CD14-positive monocyte (primary cell): ENCODE data around the gene GAK. TPM values are rescaled to one million over a fixed set of nuclear protein-coding genes. Genes with fewer than 3 reads are reported as not detected.

Experiments
- DNase-seq, 3 donors: peaks; one replicate each; pipeline ENCODE4 v3.0.0-alpha.2; 2011 to 2022
- H2AFZ ChIP-seq: 2 replicates; pipeline ENCODE4 v1.6.0; 2012; ENCODE audit warnings: mild to moderate bottlenecking, low read depth, low read length, inconsistent platforms; ENCODE audit not compliant: insufficient read depth, poor library complexity, severe bottlenecking
- H3K27ac ChIP-seq, 2 donors: 1 replicate in 1 of 2; 2 replicates in 1 of 2; pipeline ENCODE4 v1.5.1; 2012 to 2013; ENCODE audit warnings: low read length in 2 of 2, control low read depth in 1 of 2, inconsistent platforms in 1 of 2, low read depth in 1 of 2, mild to moderate bottlenecking in 1 of 2
- H3K27me3 ChIP-seq, 2 donors: one replicate each; pipeline versions ENCODE4 v1.6.0 to v1.6.1; 2011 to 2013; ENCODE audit warnings: low read length in 2 of 2; ENCODE audit not compliant: control insufficient read depth in 2 of 2, insufficient read depth in 2 of 2
- H3K36me3 ChIP-seq, 2 donors: replicated peaks in 1 of 2; 1 replicate in 1 of 2; 2 replicates in 1 of 2; pipeline versions ENCODE4 v1.5.1 to v1.6.1; 2012 to 2013; ENCODE audit warnings: low read length in 2 of 2, control low read depth in 1 of 2, inconsistent platforms in 1 of 2, mild to moderate bottlenecking in 1 of 2; ENCODE audit not compliant: insufficient read depth in 2 of 2, control insufficient read depth in 1 of 2
- H3K4me1 ChIP-seq, 2 donors: 1 replicate in 1 of 2; 2 replicates in 1 of 2; pipeline versions ENCODE4 v1.5.1 to v1.6.1; 2012 to 2013; ENCODE audit warnings: low read length in 2 of 2, control low read depth in 1 of 2, inconsistent platforms in 1 of 2, mild to moderate bottlenecking in 1 of 2, moderate library complexity in 1 of 2; ENCODE audit not compliant: insufficient read depth in 2 of 2, control insufficient read depth in 1 of 2
- H3K4me2 ChIP-seq: replicated peaks from 2 replicates; pipeline ENCODE3; 2012; ENCODE audit warnings: low read length, moderate library complexity, mild to moderate bottlenecking; ENCODE audit not compliant: poor library complexity, severe bottlenecking; ENCODE audit errors: extremely low read depth
- H3K4me3 ChIP-seq, 3 experiments: fragments of 200-600 bp in 1 of 3; sonication (generic) in 1 of 3; replicated peaks in 1 of 3; 1 replicate in 2 of 3; 2 replicates in 1 of 3; pipeline ENCODE4 v1.5.1; 2011 to 2013; ENCODE audit warnings: low read length in 3 of 3, mild to moderate bottlenecking in 3 of 3, control low read depth in 2 of 3, low read depth in 2 of 3, inconsistent platforms in 1 of 3, moderate library complexity in 1 of 3
- H3K79me2 ChIP-seq: 2 replicates; pipeline ENCODE4 v1.6.0; 2012; ENCODE audit warnings: mild to moderate bottlenecking, control low read depth, inconsistent platforms, low read length, moderate library complexity; ENCODE audit not compliant: insufficient read depth
- H3K9ac ChIP-seq: 2 replicates; pipeline ENCODE4 v1.6.0; 2017; ENCODE audit warnings: low read length, mild to moderate bottlenecking; ENCODE audit not compliant: insufficient read depth, poor library complexity, severe bottlenecking
- H3K9me3 ChIP-seq, 2 donors: replicated peaks in 1 of 2; 1 replicate in 1 of 2; 2 replicates in 1 of 2; pipeline versions ENCODE4 v1.5.1 to v1.6.1; 2012 to 2013; ENCODE audit warnings: low read length in 2 of 2, control low read depth in 1 of 2; ENCODE audit not compliant: control insufficient read depth in 1 of 2, insufficient read depth in 1 of 2
- H4K20me1 ChIP-seq: 2 replicates; pipeline ENCODE4 v1.6.0; 2012; ENCODE audit warnings: mild to moderate bottlenecking, low read length, control low read depth, moderate library complexity; ENCODE audit not compliant: insufficient read depth
- H3K27ac Mint-ChIP-seq, 7 donors: one replicate each; pipeline ENCODE4 v1.8.0; 2020; ENCODE audit warnings: mild to moderate bottlenecking in 7 of 7, mixed read lengths in 7 of 7, moderate library complexity in 6 of 7, inconsistent platforms in 2 of 7
- H3K27me3 Mint-ChIP-seq, 3 donors: one replicate each; pipeline ENCODE4 v1.8.0; 2021 to 2022; ENCODE audit warnings: low read depth in 3 of 3, mild to moderate bottlenecking in 3 of 3, mixed read lengths in 3 of 3, moderate library complexity in 3 of 3, inconsistent platforms in 1 of 3
- H3K36me3 Mint-ChIP-seq, 2 donors: one replicate each; pipeline ENCODE4 v1.8.0; 2020; ENCODE audit warnings: mixed read lengths in 2 of 2, inconsistent platforms in 1 of 2, mild to moderate bottlenecking in 1 of 2
- H3K4me1 Mint-ChIP-seq: one replicate; pipeline ENCODE4 v1.8.0; 2020; ENCODE audit warnings: mild to moderate bottlenecking, mixed read lengths
- H3K4me3 Mint-ChIP-seq, 2 donors: one replicate each; pipeline ENCODE4 v1.8.0; 2020; ENCODE audit warnings: mild to moderate bottlenecking in 2 of 2, mixed read lengths in 2 of 2, moderate library complexity in 1 of 2
- H3K9me3 Mint-ChIP-seq, 7 donors: one replicate each; pipeline ENCODE4 v1.8.0; 2020 to 2022; ENCODE audit warnings: mixed read lengths in 7 of 7, mild to moderate bottlenecking in 6 of 7, moderate library complexity in 6 of 7, inconsistent platforms in 2 of 7
- WGBS: methylation state at CpG from one replicate; pipeline ENCODE4 v1.1.5; 2013; ENCODE audit warnings: missing lambda C conversion rate; ENCODE audit not compliant: insufficient coverage; 5-methylcytosine and 5-hydroxymethylcytosine counted together
- intact Hi-C, 2 donors: fragments of 100-400 bp; cut with micrococcal nuclease; formaldehyde crosslinking; loops; one replicate each; pipeline versions ENCODE4 v1.15.0 to v1.15.1; 2023
- polyA plus RNA-seq, 3 donors: library from polyadenylated mRNA; depleted of rRNA in 1 of 3; unstranded in 2 of 3; stranded (reverse) in 1 of 3; fragments of 300-500 nt in 2 of 3; fragments of >200 nt in 1 of 3; fragmentation: Illumina TruSeq in 2 of 3; gene quantifications; 1 replicate in 2 of 3; 2 replicates in 1 of 3; pipeline ENCODE4 v1.2.3, GENCODE V29; 2012 to 2021
- TF ChIP-seq, protein P1 (sequence below): fragments of 200-600 bp; IDR thresholded peaks from one replicate; pipeline ENCODE4 v1.8.0; 2022; ENCODE audit warnings: antibody characterized with exemption, mild to moderate bottlenecking

GAK gene
- polyA plus RNA-seq, 3 donors: 40.3 to 88.7 (median 54.9) TPM

DNA sequence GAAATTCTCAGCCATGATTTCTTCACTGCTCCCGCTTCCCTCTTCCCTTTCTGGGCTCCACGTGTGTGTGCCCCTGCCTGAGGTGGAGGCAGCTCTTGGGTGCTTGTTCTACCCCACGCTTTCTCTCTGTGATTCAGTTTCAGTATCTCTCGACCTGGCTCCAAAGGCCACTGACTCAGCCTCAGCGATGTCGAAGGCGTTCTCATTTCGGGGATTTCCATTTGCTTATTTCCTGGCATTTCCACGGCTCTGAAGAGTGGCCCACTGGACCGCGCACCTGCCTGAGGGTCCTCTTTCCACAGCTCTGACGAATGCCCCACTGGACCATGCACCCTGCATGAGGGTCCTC, 52.4 kb downstream of the GAK start:
- H3K27me3 ChIP-seq: no peaks in the 10 kb centered on the region
- 92% methylated on average over 12 of the region's 12 CpGs for WGBS
- intact Hi-C loops: no loop called here
- TF ChIP-seq, protein P1, sequence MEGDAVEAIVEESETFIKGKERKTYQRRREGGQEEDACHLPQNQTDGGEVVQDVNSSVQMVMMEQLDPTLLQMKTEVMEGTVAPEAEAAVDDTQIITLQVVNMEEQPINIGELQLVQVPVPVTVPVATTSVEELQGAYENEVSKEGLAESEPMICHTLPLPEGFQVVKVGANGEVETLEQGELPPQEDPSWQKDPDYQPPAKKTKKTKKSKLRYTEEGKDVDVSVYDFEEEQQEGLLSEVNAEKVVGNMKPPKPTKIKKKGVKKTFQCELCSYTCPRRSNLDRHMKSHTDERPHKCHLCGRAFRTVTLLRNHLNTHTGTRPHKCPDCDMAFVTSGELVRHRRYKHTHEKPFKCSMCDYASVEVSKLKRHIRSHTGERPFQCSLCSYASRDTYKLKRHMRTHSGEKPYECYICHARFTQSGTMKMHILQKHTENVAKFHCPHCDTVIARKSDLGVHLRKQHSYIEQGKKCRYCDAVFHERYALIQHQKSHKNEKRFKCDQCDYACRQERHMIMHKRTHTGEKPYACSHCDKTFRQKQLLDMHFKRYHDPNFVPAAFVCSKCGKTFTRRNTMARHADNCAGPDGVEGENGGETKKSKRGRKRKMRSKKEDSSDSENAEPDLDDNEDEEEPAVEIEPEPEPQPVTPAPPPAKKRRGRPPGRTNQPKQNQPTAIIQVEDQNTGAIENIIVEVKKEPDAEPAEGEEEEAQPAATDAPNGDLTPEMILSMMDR: no peak
- no peak overlapping the region for H3K4me3 ChIP-seq
- H4K20me1 ChIP-seq: peaks cover 51% of the 10 kb centered on the region
- Mint-ChIP-seq H3K36me3 (peaks cover 85 to 97% of the 10 kb centered on the region in 2 donors), H3K27me3 (no peaks in the 10 kb centered on the region), H3K27ac (peak overlapping the region in 5 of 7 donors; percentile 48 to 74 (median 55)), H3K4me3 (no peak overlapping the region), H3K9me3 (no peaks in the 10 kb centered on the region), H3K4me1 (no peaks in the 10 kb centered on the region)
- no peak overlapping the region for H3K27ac ChIP-seq
- DNase-seq: peak in 1 of 3 donors; percentile 47
- no peak overlapping the region for H3K9ac ChIP-seq
- H3K9me3 ChIP-seq: no peaks in the 10 kb centered on the region
- H3K4me2 ChIP-seq: no peak overlapping the region
- H3K36me3 ChIP-seq: peaks cover 96 to 100% of the 10 kb centered on the region in 2 donors
- no peaks in the 10 kb centered on the region for H3K79me2 ChIP-seq
- H2AFZ ChIP-seq: no peak overlapping the region
- no peaks in the 10 kb centered on the region for H3K4me1 ChIP-seq

DNA sequence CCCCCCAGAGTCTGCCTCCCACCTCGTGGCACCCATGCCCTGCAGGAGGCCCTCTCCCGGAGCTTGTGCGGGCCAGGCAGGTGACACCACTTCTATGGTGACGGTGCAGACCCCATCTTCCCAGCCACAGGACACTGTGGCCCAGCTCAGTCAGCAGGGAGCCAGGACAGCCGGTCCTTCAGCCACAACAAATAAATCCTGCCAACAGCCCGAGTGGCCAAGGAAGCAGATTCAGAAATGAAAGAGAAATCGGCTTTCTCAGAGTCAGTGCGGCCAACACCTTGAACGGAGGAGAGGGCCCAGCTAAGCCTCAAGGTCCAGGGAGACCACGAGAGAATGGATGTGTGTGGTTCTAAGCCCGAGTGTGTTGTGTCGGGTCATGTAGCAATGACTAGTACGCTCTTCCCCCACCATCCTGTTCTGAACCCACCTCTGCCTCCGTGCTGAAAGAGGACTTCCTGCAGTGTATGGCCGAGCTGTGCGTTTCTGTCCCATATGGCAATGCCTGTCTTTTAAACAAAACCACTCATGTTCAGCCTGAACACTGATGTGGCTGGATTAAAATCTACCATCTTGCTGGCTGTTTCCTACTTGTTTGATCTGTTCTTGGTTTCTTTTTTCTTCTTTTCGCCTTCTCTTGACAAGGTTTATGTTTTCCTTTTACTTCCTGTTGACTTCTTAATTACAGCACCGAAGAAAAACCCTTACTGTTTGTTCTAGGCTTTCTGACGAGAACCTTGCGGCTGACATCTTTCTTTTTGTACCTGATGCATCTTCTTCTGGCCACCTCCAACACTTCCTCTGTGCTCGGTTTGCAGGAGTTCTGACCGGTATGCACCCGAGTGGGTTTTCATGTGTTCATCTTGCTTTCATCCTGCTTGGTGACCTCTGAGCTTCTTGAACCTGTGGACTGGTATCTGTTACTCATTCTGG, 53.1 kb downstream of the GAK start:
- WGBS: 94% methylated on average over 18 of the region's 23 CpGs
- Histone ChIP-seq H3K9me3 (no peaks in the 10 kb centered on the region), H3K9ac (no peak overlapping the region), H4K20me1 (peaks cover 45% of the 10 kb centered on the region), H3K4me2 (no peak overlapping the region), H3K27me3 (no peaks in the 10 kb centered on the region), H3K4me3 (no peak overlapping the region), H2AFZ (no peak overlapping the region), H3K4me1 (no peaks in the 10 kb centered on the region), H3K36me3 (peaks cover 96 to 100% of the 10 kb centered on the region in 2 donors), H3K27ac (peak overlapping the region in 1 of 2 donors; percentile 31), H3K79me2 (no peaks in the 10 kb centered on the region)
- H3K27ac Mint-ChIP-seq: peak overlapping the region in 3 of 7 donors; percentile 55 to 74 (median 56)
- no peaks in the 10 kb centered on the region for H3K27me3 Mint-ChIP-seq
- H3K36me3 Mint-ChIP-seq: peaks cover 86 to 97% of the 10 kb centered on the region in 2 donors
- no peaks in the 10 kb centered on the region for H3K9me3 Mint-ChIP-seq
- intact Hi-C loops: no loop called here
- no peak overlapping the region for H3K4me3 Mint-ChIP-seq
- TF ChIP-seq, protein P1: no peak
- H3K4me1 Mint-ChIP-seq: no peaks in the 10 kb centered on the region
- no peak for DNase-seq
